Measurements from ENCODE around the gene TAF10. TPM values are rescaled to one million over a fixed set of nuclear protein-coding genes. Genes with fewer than 3 reads are reported as not detected.

The TAF10 gene
- total RNA-seq, 1 experiment from 2014 or later: 387 TPM

DNA sequence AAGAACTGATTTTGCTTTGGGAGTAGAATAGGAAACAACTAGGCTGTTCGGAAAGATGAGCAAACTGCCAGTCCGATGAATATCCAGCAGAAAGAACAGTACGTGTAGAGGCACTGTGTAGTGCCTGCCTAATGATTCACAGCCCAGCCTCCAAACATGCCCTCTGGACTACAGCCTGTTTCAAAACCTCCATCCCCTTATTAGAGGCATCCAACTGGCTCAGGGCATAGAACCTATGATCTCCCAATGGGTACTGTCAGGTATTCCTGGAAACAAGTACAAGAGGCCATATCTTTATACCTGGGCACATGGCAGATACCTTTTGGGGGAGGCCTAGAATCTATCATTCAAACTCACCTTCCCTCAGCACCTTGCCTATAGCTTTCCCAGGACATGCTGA is 13.5 kb downstream of the TAF10 start:
- H3K27me3 ChIP-seq (ENCODE audit: control insufficient read depth, insufficient read depth, low read length): no peaks in the 10 kb centered on the region
- H3K36me3 ChIP-seq (ENCODE audit: control insufficient read depth, insufficient read depth, low read length): peaks cover 17% of the 10 kb centered on the region
- ATAC-seq: no peak
- in situ Hi-C loops (cut with HindIII; ENCODE audit: low pct_unique_long_range_greater_than_20kb, low sequenced_read_pairs) (no loop called here), intact Hi-C loops (cut with micrococcal nuclease; ENCODE audit: unreplicated experiment) (loop anchor here (5.0 kb wide), 1 partner anchor 66 kb away; no protein-coding TSS in a partner anchor)
- CTCF ChIA-PET: no interaction called here
- no peaks in the 10 kb centered on the region for H3K9me3 ChIP-seq (ENCODE audit: control insufficient read depth, insufficient read depth, low read depth, low read length)
- TF ChIP-seq, protein P1, sequence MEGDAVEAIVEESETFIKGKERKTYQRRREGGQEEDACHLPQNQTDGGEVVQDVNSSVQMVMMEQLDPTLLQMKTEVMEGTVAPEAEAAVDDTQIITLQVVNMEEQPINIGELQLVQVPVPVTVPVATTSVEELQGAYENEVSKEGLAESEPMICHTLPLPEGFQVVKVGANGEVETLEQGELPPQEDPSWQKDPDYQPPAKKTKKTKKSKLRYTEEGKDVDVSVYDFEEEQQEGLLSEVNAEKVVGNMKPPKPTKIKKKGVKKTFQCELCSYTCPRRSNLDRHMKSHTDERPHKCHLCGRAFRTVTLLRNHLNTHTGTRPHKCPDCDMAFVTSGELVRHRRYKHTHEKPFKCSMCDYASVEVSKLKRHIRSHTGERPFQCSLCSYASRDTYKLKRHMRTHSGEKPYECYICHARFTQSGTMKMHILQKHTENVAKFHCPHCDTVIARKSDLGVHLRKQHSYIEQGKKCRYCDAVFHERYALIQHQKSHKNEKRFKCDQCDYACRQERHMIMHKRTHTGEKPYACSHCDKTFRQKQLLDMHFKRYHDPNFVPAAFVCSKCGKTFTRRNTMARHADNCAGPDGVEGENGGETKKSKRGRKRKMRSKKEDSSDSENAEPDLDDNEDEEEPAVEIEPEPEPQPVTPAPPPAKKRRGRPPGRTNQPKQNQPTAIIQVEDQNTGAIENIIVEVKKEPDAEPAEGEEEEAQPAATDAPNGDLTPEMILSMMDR (IDR thresholded peaks at IDR 0.05): no peak
- no peak for TF ChIP-seq POLR2AphosphoS5 (IDR thresholded peaks at IDR 0.05; ENCODE audit: low read depth, low read length)
- no peak for TF ChIP-seq SIN3A (IDR thresholded peaks at IDR 0.05; ENCODE audit: borderline replicate concordance, insufficient read depth, low read depth, low read length)
- no peak for TF ChIP-seq TCF7L2 (IDR thresholded peaks at IDR 0.05; ENCODE audit: low read depth, low read length)
- TF ChIP-seq, protein P2, sequence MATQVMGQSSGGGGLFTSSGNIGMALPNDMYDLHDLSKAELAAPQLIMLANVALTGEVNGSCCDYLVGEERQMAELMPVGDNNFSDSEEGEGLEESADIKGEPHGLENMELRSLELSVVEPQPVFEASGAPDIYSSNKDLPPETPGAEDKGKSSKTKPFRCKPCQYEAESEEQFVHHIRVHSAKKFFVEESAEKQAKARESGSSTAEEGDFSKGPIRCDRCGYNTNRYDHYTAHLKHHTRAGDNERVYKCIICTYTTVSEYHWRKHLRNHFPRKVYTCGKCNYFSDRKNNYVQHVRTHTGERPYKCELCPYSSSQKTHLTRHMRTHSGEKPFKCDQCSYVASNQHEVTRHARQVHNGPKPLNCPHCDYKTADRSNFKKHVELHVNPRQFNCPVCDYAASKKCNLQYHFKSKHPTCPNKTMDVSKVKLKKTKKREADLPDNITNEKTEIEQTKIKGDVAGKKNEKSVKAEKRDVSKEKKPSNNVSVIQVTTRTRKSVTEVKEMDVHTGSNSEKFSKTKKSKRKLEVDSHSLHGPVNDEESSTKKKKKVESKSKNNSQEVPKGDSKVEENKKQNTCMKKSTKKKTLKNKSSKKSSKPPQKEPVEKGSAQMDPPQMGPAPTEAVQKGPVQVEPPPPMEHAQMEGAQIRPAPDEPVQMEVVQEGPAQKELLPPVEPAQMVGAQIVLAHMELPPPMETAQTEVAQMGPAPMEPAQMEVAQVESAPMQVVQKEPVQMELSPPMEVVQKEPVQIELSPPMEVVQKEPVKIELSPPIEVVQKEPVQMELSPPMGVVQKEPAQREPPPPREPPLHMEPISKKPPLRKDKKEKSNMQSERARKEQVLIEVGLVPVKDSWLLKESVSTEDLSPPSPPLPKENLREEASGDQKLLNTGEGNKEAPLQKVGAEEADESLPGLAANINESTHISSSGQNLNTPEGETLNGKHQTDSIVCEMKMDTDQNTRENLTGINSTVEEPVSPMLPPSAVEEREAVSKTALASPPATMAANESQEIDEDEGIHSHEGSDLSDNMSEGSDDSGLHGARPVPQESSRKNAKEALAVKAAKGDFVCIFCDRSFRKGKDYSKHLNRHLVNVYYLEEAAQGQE (IDR thresholded peaks at IDR 0.05; ENCODE audit: insufficient read depth in 1 of 2, low read depth in 2 of 2, low read length in 1 of 2): no peak
- no TSS peak for BruUV-seq (replicated peaks)
- H3K27ac ChIP-seq (ENCODE audit: low read length): no peak overlapping the region
- H3K4me3 ChIP-seq (ENCODE audit: low read depth in 2 of 2, low read length in 2 of 2): no peak overlapping the region
- POLR2A ChIA-PET: no interaction called here
- peaks cover 8% of the 10 kb centered on the region for H3K4me1 ChIP-seq (ENCODE audit: control insufficient read depth, insufficient read depth, low read length)
- DNase-seq (ENCODE audit: low read depth, low spot score): no peak

DNA sequence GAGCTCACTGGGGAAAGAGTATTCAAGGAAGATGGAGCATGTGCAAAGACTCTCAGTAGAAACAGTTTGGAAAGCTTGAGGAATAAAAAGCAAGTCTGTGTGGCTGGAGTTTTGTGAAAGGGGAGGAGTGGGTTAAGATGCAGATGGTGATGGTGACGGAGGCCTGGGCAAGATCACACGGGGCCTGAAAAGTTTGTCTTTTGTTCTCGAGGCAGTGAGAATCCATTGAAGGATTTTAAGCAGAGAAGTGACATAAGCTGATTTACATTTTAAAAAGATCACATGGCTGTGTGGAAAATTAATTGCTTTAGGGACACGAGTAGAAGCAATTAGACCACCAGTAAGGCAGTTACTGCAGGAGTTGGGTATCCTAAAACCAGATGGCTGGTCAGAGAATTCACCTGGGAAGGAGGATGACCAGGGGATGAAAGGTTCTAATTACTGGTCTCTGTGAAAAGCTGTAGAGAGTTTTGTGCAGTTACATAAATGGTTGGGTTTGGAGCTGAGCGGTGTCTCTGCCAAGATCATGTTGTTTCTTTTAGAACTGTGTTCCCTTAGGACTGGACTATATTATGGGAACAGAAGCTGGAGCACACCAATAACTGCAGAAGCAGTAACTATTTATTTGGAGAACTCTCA is 15.7 kb downstream of the TAF10 start:
- no TSS peak for BruUV-seq (replicated peaks)
- TF ChIP-seq, protein P2 (IDR thresholded peaks at IDR 0.05; ENCODE audit: insufficient read depth in 1 of 2, low read depth in 2 of 2, low read length in 1 of 2): no peak
- TF ChIP-seq POLR2AphosphoS5 (IDR thresholded peaks at IDR 0.05; ENCODE audit: low read depth, low read length) (no peak), SIN3A (IDR thresholded peaks at IDR 0.05; ENCODE audit: borderline replicate concordance, insufficient read depth, low read depth, low read length) (no peak), TCF7L2 (IDR thresholded peaks at IDR 0.05; ENCODE audit: low read depth, low read length) (no peak)
- ChIA-PET POLR2A (no interaction called here), CTCF (no interaction called here)
- Histone ChIP-seq H3K27ac (ENCODE audit: low read length) (no peak overlapping the region), H3K4me3 (ENCODE audit: low read depth in 2 of 2, low read length in 2 of 2) (no peak overlapping the region), H3K4me1 (ENCODE audit: control insufficient read depth, insufficient read depth, low read length) (no peaks in the 10 kb centered on the region), H3K9me3 (ENCODE audit: control insufficient read depth, insufficient read depth, low read depth, low read length) (no peaks in the 10 kb centered on the region), H3K27me3 (ENCODE audit: control insufficient read depth, insufficient read depth, low read length) (no peaks in the 10 kb centered on the region), H3K36me3 (ENCODE audit: control insufficient read depth, insufficient read depth, low read length) (peaks cover 17% of the 10 kb centered on the region)
- DNase-seq (ENCODE audit: low read depth, low spot score) (no peak), ATAC-seq (no peak)
- in situ Hi-C loops (cut with HindIII; ENCODE audit: low pct_unique_long_range_greater_than_20kb, low sequenced_read_pairs) (no loop called here), intact Hi-C loops (cut with micrococcal nuclease; ENCODE audit: unreplicated experiment) (loop anchor here (5.0 kb wide), 1 partner anchor 64 kb away; no protein-coding TSS in a partner anchor)
